ENCODE measurements around the gene LHX2.
A peak's percentile ranks its signal among the peaks of the same experiment; 100 is the strongest.
"Not testable (repeated sequence)": the region's sequence is repeated elsewhere in the genome, so short reads cannot be mapped to it uniquely, and the experiment has no call there.

Gene LHX2

DNA sequence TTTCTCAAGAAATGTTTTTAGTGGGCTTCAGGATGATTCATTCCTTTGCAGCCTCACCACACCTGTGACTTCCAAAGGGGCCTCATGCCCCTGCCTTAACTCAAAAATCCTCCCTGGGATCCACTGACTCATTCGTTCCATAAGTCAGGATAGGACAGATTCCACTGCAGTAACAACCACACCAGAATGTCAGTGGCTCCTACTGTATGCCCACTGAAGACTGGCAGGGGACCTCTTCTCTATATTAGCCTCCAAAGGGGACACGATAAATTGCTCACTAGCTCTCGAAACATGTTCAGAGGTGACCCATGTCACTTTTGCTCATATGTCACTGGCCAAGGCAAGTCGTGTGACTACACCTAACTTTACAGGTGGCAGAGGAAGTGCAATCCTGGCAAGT, 25.7 kb upstream of the LHX2 start:
- Histone ChIP-seq H3K9me3 (replicated peaks; ENCODE audit: insufficient read depth, low read length) (no peaks in the 10 kb centered on the region), H3K4me2 (ENCODE audit: low read depth, low read length) (no peak overlapping the region), H3K9ac (ENCODE audit: low read length) (no peak overlapping the region), H3K4me3 (ENCODE audit: low read length) (no peak overlapping the region), H3K79me2 (ENCODE audit: low read length) (no peaks in the 10 kb centered on the region), H3K36me3 (replicated peaks; ENCODE audit: insufficient read depth, low read length) (no peaks in the 10 kb centered on the region), H4K20me1 (ENCODE audit: insufficient read depth, low read length) (no peaks in the 10 kb centered on the region), H2AFZ (ENCODE audit: low read length) (no peak overlapping the region), H3K27me3 (replicated peaks; ENCODE audit: insufficient read depth, low read length) (no peaks in the 10 kb centered on the region), H3K9me2 (replicated peaks; ENCODE audit: insufficient read depth, low read length) (no peaks in the 10 kb centered on the region), H3K27ac (ENCODE audit: low read length) (no peak overlapping the region), H3K4me1 (ENCODE audit: low read length) (no peaks in the 10 kb centered on the region), H3F3A (ENCODE audit: insufficient read depth, low read length) (no peaks in the 10 kb centered on the region)
- TF ChIP-seq EZH2 (optimal IDR thresholded peaks at IDR 0.05; ENCODE audit: low read depth, low read length), result no peak
- no peak for TF ChIP-seq EZH2phosphoT487 (IDR thresholded peaks at IDR 0.05; ENCODE audit: low read length)
- TF ChIP-seq, protein P1, sequence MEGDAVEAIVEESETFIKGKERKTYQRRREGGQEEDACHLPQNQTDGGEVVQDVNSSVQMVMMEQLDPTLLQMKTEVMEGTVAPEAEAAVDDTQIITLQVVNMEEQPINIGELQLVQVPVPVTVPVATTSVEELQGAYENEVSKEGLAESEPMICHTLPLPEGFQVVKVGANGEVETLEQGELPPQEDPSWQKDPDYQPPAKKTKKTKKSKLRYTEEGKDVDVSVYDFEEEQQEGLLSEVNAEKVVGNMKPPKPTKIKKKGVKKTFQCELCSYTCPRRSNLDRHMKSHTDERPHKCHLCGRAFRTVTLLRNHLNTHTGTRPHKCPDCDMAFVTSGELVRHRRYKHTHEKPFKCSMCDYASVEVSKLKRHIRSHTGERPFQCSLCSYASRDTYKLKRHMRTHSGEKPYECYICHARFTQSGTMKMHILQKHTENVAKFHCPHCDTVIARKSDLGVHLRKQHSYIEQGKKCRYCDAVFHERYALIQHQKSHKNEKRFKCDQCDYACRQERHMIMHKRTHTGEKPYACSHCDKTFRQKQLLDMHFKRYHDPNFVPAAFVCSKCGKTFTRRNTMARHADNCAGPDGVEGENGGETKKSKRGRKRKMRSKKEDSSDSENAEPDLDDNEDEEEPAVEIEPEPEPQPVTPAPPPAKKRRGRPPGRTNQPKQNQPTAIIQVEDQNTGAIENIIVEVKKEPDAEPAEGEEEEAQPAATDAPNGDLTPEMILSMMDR (IDR thresholded peaks at IDR 0.05; ENCODE audit: low read length), result no peak
- DNase-seq, result no peak

DNA sequence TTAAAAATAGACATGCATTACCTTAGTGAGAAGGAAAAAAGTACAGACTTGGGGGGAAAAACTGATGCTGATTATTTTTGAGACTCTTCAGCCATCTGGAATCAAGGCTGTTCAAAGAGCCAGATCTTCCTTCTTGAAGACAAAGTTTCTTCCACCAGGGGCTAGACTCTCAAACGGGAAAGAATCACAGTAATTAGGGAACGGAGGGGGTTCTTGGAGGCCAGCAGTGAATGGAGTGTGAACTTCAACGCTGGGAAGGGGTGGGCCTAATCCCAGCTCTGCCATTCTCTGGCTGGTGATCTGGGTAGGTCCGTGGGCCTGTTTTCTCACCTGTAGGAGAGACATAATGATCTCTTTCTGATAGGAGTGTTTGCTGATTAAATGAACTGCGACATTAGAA, 21.1 kb upstream of the LHX2 start:
- Histone ChIP-seq H3K9me2 (replicated peaks; ENCODE audit: insufficient read depth, low read length) (no peaks in the 10 kb centered on the region), H3K27ac (ENCODE audit: low read length) (no peak overlapping the region), H3K4me2 (ENCODE audit: low read depth, low read length) (no peak overlapping the region), H3K4me1 (ENCODE audit: low read length) (no peaks in the 10 kb centered on the region), H3K27me3 (replicated peaks; ENCODE audit: insufficient read depth, low read length) (peaks cover 11% of the 10 kb centered on the region; the same call in 1 of the 2 replicates), H2AFZ (ENCODE audit: low read length) (no peak overlapping the region), H3K79me2 (ENCODE audit: low read length) (no peaks in the 10 kb centered on the region), H3K9me3 (replicated peaks; ENCODE audit: insufficient read depth, low read length) (no peaks in the 10 kb centered on the region), H3K9ac (ENCODE audit: low read length) (no peak overlapping the region), H3K36me3 (replicated peaks; ENCODE audit: insufficient read depth, low read length) (no peaks in the 10 kb centered on the region), H3K4me3 (ENCODE audit: low read length) (no peak overlapping the region), H4K20me1 (ENCODE audit: insufficient read depth, low read length) (no peaks in the 10 kb centered on the region), H3F3A (ENCODE audit: insufficient read depth, low read length) (no peaks in the 10 kb centered on the region)
- TF ChIP-seq, protein P1 (IDR thresholded peaks at IDR 0.05; ENCODE audit: low read length), result no peak
- TF ChIP-seq EZH2phosphoT487 (IDR thresholded peaks at IDR 0.05; ENCODE audit: low read length) (no peak), EZH2 (optimal IDR thresholded peaks at IDR 0.05; ENCODE audit: low read depth, low read length) (no peak)
- no peak for DNase-seq

DNA sequence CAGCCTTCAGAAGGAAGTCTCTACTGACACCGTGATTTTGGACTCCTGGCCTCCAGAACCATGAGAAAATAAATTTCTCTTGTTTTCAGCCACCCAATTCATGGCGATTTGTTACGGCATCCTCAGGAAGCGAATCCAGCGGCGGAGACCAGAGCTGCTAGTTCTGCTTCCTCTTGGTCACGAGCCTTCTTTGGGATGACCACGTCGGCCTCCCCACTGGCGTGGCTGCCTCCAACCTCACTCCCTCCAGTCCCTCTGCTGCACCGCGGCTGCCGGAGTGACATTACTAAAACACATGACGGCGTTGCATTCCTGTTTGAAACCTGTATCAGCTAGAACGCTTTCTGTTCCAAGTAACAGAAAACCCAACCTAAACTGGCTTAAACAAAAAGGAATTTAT, 18.9 kb upstream of the LHX2 start:
- H4K20me1 ChIP-seq (ENCODE audit: insufficient read depth, low read length); DNase-seq; H3K9ac ChIP-seq (ENCODE audit: low read length); H3K27ac ChIP-seq (ENCODE audit: low read length); H3K9me3 ChIP-seq (replicated peaks; ENCODE audit: insufficient read depth, low read length); H3K4me2 ChIP-seq (ENCODE audit: low read depth, low read length); H3K9me2 ChIP-seq (replicated peaks; ENCODE audit: insufficient read depth, low read length); H3K79me2 ChIP-seq (ENCODE audit: low read length); H3K36me3 ChIP-seq (replicated peaks; ENCODE audit: insufficient read depth, low read length); H3K4me3 ChIP-seq (ENCODE audit: low read length); H2AFZ ChIP-seq (ENCODE audit: low read length): not testable (repeated sequence)
- H3F3A ChIP-seq (ENCODE audit: insufficient read depth, low read length), result peaks cover 12% of the 10 kb centered on the region
- peaks cover 11% of the 10 kb centered on the region; the same call in 1 of the 2 replicates for H3K27me3 ChIP-seq (replicated peaks; ENCODE audit: insufficient read depth, low read length)
- H3K4me1 ChIP-seq (ENCODE audit: low read length), result peaks cover 15% of the 10 kb centered on the region

DNA sequence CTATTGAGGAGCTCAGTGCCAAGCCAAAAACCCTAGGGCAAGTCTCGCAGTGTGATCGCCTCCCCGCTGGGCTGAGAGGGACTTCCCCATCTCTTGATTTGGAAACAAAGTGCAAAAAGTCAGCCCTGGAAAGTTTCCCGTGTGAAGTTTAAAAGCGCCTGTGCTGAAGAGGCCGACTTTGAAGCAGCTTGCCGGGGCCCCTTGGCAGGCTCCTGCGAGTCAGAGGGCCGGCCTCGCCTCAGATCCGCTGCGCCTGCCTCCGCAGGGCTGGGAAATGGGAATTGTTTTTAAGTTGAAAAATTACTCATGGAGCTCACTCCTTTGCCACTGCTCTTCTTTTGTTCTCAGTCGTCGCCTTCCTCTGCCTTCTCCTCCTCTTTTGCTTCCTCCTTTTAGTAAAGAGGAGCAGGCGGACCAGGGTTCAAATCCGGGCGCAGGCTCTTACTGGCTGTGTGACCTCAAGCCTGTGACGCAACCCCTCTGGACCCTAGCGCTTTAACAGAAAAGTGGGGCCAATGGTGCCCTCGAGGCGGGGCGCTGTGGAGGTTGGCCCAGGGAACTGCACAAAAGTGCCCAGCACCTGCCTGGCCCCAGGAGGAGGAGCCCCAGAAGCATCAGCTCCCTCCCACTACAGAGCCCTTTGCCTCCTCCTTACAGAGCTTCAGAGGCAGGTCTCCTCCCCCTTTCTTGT, 14.7 kb upstream of the LHX2 start:
- peaks cover 14% of the 10 kb centered on the region for H3F3A ChIP-seq (ENCODE audit: insufficient read depth, low read length)
- peak overlapping the region; percentile 79 for H3K4me2 ChIP-seq (ENCODE audit: low read depth, low read length)
- H3K27ac ChIP-seq (ENCODE audit: low read length), result peak overlapping the region; percentile 65; the same call in 1 of the 2 replicates
- H3K4me1 ChIP-seq (ENCODE audit: low read length), result peaks cover 23% of the 10 kb centered on the region
- no peaks in the 10 kb centered on the region for H3K36me3 ChIP-seq (replicated peaks; ENCODE audit: insufficient read depth, low read length)
- H2AFZ ChIP-seq (ENCODE audit: low read length), result peak overlapping the region; percentile 81
- H4K20me1 ChIP-seq (ENCODE audit: insufficient read depth, low read length), result no peaks in the 10 kb centered on the region
- TF ChIP-seq, protein P1 (IDR thresholded peaks at IDR 0.05; ENCODE audit: low read length), result peak; percentile 9; the same call in 1 of the 2 replicates
- TF ChIP-seq EZH2 (optimal IDR thresholded peaks at IDR 0.05; ENCODE audit: low read depth, low read length), result no peak
- no peaks in the 10 kb centered on the region for H3K9me2 ChIP-seq (replicated peaks; ENCODE audit: insufficient read depth, low read length)
- DNase-seq, result peak; percentile 75
- no peaks in the 10 kb centered on the region for H3K79me2 ChIP-seq (ENCODE audit: low read length)
- peak overlapping the region; percentile 4; the same call in 1 of the 2 replicates for H3K9ac ChIP-seq (ENCODE audit: low read length)
- peaks cover 41% of the 10 kb centered on the region for H3K27me3 ChIP-seq (replicated peaks; ENCODE audit: insufficient read depth, low read length)
- peak overlapping the region; percentile 33 for H3K4me3 ChIP-seq (ENCODE audit: low read length)
- H3K9me3 ChIP-seq (replicated peaks; ENCODE audit: insufficient read depth, low read length), result no peaks in the 10 kb centered on the region
